Measurements from ENCODE around the gene PKDCC.

GRCh38 chr2:42094114-42094513 is 46.3 kb downstream of the PKDCC start:
- TF ChIP-seq BHLHE40 (IDR thresholded peaks at IDR 0.05; ENCODE audit: borderline replicate concordance) (no peak), FOXM1 (IDR thresholded peaks at IDR 0.05; ENCODE audit: borderline replicate concordance) (no peak), ELF4 (IDR thresholded peaks at IDR 0.05) (no peak), FOXK2 (IDR thresholded peaks at IDR 0.05) (no peak), SP1 (IDR thresholded peaks at IDR 0.05) (no peak), SUZ12 (IDR thresholded peaks at IDR 0.05) (no peak), HDGF (IDR thresholded peaks at IDR 0.05; ENCODE audit: borderline replicate concordance) (no peak), FOXA1 (IDR thresholded peaks at IDR 0.05) (no peak), CTBP1 (IDR thresholded peaks at IDR 0.05; ENCODE audit: borderline replicate concordance) (no peak), NFRKB (IDR thresholded peaks at IDR 0.05) (no peak)

All from HEK293T (cell line).